Measurements from ENCODE around the gene INTS11.

Gene INTS11

GRCh38 chr1:1335792-1336248, 11.4 kb upstream of the INTS11 start:
- no peak for TF ChIP-seq BACH2 (CRISPR knock-in tag; IDR thresholded peaks at IDR 0.05; ENCODE audit: borderline replicate concordance)
- no peak for TF ChIP-seq CREB5 (CRISPR knock-in tag; IDR thresholded peaks at IDR 0.05; ENCODE audit: low read depth)
- no peak for TF ChIP-seq POU6F1 (CRISPR knock-in tag; IDR thresholded peaks at IDR 0.05; ENCODE audit: borderline replicate concordance, low read depth)
- no peak for TF ChIP-seq ZFP30 (CRISPR knock-in tag; IDR thresholded peaks at IDR 0.05)
- TF ChIP-seq RARB (CRISPR knock-in tag; IDR thresholded peaks at IDR 0.05), result no peak
- TF ChIP-seq PATZ1 (CRISPR knock-in tag; IDR thresholded peaks at IDR 0.05; ENCODE audit: borderline replicate concordance), result no peak
- TF ChIP-seq GLIS3 (CRISPR knock-in tag; IDR thresholded peaks at IDR 0.05), result no peak
- TF ChIP-seq ZNF70 (CRISPR knock-in tag; IDR thresholded peaks at IDR 0.05), result no peak
- no peak for ATAC-seq

- TF ChIP-seq CSDC2 (CRISPR knock-in tag; IDR thresholded peaks at IDR 0.05) (no peak), SNAI2 (CRISPR knock-in tag; IDR thresholded peaks at IDR 0.05) (no peak), CSRNP3 (CRISPR knock-in tag; IDR thresholded peaks at IDR 0.05) (no peak), OSR1 (CRISPR knock-in tag; IDR thresholded peaks at IDR 0.05) (no peak), ARNTL (CRISPR knock-in tag; IDR thresholded peaks at IDR 0.05; ENCODE audit: borderline replicate concordance, low read depth) (no peak), BACH2 (CRISPR knock-in tag; IDR thresholded peaks at IDR 0.05; ENCODE audit: borderline replicate concordance) (no peak), PATZ1 (CRISPR knock-in tag; IDR thresholded peaks at IDR 0.05; ENCODE audit: borderline replicate concordance) (no peak)
- no peak for ATAC-seq
Measured at GRCh38 chr1:1335283-1335682, 10.8 kb upstream of the INTS11 start.

- ATAC-seq, result no peak
- TF ChIP-seq TOX (CRISPR knock-in tag; IDR thresholded peaks at IDR 0.05; ENCODE audit: borderline replicate concordance) (no peak), POU6F1 (CRISPR knock-in tag; IDR thresholded peaks at IDR 0.05; ENCODE audit: borderline replicate concordance, low read depth) (no peak), ARNTL (CRISPR knock-in tag; IDR thresholded peaks at IDR 0.05; ENCODE audit: borderline replicate concordance, low read depth) (no peak), GLIS3 (CRISPR knock-in tag; IDR thresholded peaks at IDR 0.05) (no peak), RARB (CRISPR knock-in tag; IDR thresholded peaks at IDR 0.05) (no peak), ISL1 (CRISPR knock-in tag; IDR thresholded peaks at IDR 0.05) (no peak), CREB5 (CRISPR knock-in tag; IDR thresholded peaks at IDR 0.05; ENCODE audit: low read depth) (no peak), ESRRG (CRISPR knock-in tag; IDR thresholded peaks at IDR 0.05) (no peak), ZC3H10 (CRISPR knock-in tag; IDR thresholded peaks at IDR 0.05) (no peak), ZFP3 (CRISPR knock-in tag; IDR thresholded peaks at IDR 0.05) (no peak), SNAI2 (CRISPR knock-in tag; IDR thresholded peaks at IDR 0.05) (no peak), TCF4 (CRISPR knock-in tag; IDR thresholded peaks at IDR 0.05; ENCODE audit: borderline replicate concordance) (no peak), ZNF565 (CRISPR knock-in tag; conservative IDR thresholded peaks at IDR 0.05; ENCODE audit: low read depth) (no peak), BACH2 (CRISPR knock-in tag; IDR thresholded peaks at IDR 0.05; ENCODE audit: borderline replicate concordance) (no peak), PATZ1 (CRISPR knock-in tag; IDR thresholded peaks at IDR 0.05; ENCODE audit: borderline replicate concordance) (no peak), CSDC2 (CRISPR knock-in tag; IDR thresholded peaks at IDR 0.05) (no peak)
Measured at GRCh38 chr1:1334835-1335234, 10.4 kb upstream of the INTS11 start.
